ENCODE data around the gene FAIM2. TPM values are rescaled to one million over a fixed set of nuclear protein-coding genes. Genes with fewer than 3 reads are reported as not detected.
A peak's percentile ranks its signal among the peaks of the same experiment; 100 is the strongest.

FAIM2 gene
- total RNA-seq, 1 experiment from 2014 or later: 0.22 TPM

- H3K36me3 Mint-ChIP-seq: no peaks in the 10 kb centered on the region
- H3K27me3 Mint-ChIP-seq (ENCODE audit: low read depth): peaks cover 17% of the 10 kb centered on the region
- H3K4me1 Mint-ChIP-seq: peaks cover 35% of the 10 kb centered on the region
- DNase-seq (ENCODE audit: low spot score) (no peak), ATAC-seq (peak; percentile 33)
- ChIA-PET CTCF (interaction anchor here (1.3 to 2.2 kb wide), 6 partner anchors 10 to 57 kb away, joined by 3 to 28 read pairs (median 6); no protein-coding TSS in a partner anchor), POLR2A (interaction anchor here (0.7 kb wide), 1 partner anchor 44 kb away, joined by 4 read pairs; no protein-coding TSS in a partner anchor)
- H3K9me3 Mint-ChIP-seq: no peaks in the 10 kb centered on the region
- H3K27ac Mint-ChIP-seq: peak overlapping the region; percentile 42; the same call in 1 of the 2 replicates
- no peak overlapping the region for H3K4me3 Mint-ChIP-seq
- TF ChIP-seq ZNF121 (CRISPR knock-in tag; IDR thresholded peaks at IDR 0.05) (peak; percentile 71), ATF2 (CRISPR knock-in tag; IDR thresholded peaks at IDR 0.05; ENCODE audit: borderline replicate concordance, low read depth) (no peak)
Measured at GRCh38 chr12:49910331-49911212, 6.9 kb upstream of the FAIM2 start.

GRCh38 chr12:49909826-49910225, 6.1 kb upstream of the FAIM2 start:
- CTCF ChIA-PET: interaction anchor here (0.7 to 2.2 kb wide), 11 partner anchors 10 to 71 kb away, joined by 3 to 28 read pairs (median 4); partner anchors contain the start of gene BCDIN3D
- no peak overlapping the region for H3K27ac Mint-ChIP-seq
- TF ChIP-seq, protein P1, sequence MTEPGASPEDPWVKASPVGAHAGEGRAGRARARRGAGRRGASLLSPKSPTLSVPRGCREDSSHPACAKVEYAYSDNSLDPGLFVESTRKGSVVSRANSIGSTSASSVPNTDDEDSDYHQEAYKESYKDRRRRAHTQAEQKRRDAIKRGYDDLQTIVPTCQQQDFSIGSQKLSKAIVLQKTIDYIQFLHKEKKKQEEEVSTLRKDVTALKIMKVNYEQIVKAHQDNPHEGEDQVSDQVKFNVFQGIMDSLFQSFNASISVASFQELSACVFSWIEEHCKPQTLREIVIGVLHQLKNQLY (CRISPR knock-in tag; IDR thresholded peaks at IDR 0.05): no peak
- TF ChIP-seq SMAD4 (CRISPR knock-in tag; IDR thresholded peaks at IDR 0.05): no peak
- TF ChIP-seq, protein P2, sequence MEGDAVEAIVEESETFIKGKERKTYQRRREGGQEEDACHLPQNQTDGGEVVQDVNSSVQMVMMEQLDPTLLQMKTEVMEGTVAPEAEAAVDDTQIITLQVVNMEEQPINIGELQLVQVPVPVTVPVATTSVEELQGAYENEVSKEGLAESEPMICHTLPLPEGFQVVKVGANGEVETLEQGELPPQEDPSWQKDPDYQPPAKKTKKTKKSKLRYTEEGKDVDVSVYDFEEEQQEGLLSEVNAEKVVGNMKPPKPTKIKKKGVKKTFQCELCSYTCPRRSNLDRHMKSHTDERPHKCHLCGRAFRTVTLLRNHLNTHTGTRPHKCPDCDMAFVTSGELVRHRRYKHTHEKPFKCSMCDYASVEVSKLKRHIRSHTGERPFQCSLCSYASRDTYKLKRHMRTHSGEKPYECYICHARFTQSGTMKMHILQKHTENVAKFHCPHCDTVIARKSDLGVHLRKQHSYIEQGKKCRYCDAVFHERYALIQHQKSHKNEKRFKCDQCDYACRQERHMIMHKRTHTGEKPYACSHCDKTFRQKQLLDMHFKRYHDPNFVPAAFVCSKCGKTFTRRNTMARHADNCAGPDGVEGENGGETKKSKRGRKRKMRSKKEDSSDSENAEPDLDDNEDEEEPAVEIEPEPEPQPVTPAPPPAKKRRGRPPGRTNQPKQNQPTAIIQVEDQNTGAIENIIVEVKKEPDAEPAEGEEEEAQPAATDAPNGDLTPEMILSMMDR (IDR thresholded peaks at IDR 0.05): no peak
- TF ChIP-seq, protein P3, sequence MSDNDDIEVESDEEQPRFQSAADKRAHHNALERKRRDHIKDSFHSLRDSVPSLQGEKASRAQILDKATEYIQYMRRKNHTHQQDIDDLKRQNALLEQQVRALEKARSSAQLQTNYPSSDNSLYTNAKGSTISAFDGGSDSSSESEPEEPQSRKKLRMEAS (CRISPR knock-in tag; IDR thresholded peaks at IDR 0.05): peak; percentile 88
- no peak for TF ChIP-seq HMGA2 (CRISPR knock-in tag; IDR thresholded peaks at IDR 0.05)
- TF ChIP-seq ZNF232 (CRISPR knock-in tag; IDR thresholded peaks at IDR 0.05): no peak
- TF ChIP-seq NFE2L1 (CRISPR knock-in tag; IDR thresholded peaks at IDR 0.05): 0 out of 2 replicates have a peak, but pooled peaks have one; percentile 60
- TF ChIP-seq TEAD1 (CRISPR knock-in tag; IDR thresholded peaks at IDR 0.05): peak; percentile 61
- TF ChIP-seq, protein P4, sequence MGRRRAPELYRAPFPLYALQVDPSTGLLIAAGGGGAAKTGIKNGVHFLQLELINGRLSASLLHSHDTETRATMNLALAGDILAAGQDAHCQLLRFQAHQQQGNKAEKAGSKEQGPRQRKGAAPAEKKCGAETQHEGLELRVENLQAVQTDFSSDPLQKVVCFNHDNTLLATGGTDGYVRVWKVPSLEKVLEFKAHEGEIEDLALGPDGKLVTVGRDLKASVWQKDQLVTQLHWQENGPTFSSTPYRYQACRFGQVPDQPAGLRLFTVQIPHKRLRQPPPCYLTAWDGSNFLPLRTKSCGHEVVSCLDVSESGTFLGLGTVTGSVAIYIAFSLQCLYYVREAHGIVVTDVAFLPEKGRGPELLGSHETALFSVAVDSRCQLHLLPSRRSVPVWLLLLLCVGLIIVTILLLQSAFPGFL (CRISPR knock-in tag; IDR thresholded peaks at IDR 0.05; ENCODE audit: borderline replicate concordance): no peak
- no peak for TF ChIP-seq JUN (CRISPR knock-in tag; IDR thresholded peaks at IDR 0.05)
- peak; percentile 38; the same call in 1 of the 2 replicates for TF ChIP-seq SP1 (CRISPR knock-in tag; conservative IDR thresholded peaks at IDR 0.05)
- TF ChIP-seq ELF4 (CRISPR knock-in tag; IDR thresholded peaks at IDR 0.05; ENCODE audit: low read depth): no peak
- no peak for TF ChIP-seq USF1 (CRISPR knock-in tag; IDR thresholded peaks at IDR 0.05)
- TF ChIP-seq TCF7 (CRISPR knock-in tag; IDR thresholded peaks at IDR 0.05; ENCODE audit: low read depth): no peak
- TF ChIP-seq, protein P5, sequence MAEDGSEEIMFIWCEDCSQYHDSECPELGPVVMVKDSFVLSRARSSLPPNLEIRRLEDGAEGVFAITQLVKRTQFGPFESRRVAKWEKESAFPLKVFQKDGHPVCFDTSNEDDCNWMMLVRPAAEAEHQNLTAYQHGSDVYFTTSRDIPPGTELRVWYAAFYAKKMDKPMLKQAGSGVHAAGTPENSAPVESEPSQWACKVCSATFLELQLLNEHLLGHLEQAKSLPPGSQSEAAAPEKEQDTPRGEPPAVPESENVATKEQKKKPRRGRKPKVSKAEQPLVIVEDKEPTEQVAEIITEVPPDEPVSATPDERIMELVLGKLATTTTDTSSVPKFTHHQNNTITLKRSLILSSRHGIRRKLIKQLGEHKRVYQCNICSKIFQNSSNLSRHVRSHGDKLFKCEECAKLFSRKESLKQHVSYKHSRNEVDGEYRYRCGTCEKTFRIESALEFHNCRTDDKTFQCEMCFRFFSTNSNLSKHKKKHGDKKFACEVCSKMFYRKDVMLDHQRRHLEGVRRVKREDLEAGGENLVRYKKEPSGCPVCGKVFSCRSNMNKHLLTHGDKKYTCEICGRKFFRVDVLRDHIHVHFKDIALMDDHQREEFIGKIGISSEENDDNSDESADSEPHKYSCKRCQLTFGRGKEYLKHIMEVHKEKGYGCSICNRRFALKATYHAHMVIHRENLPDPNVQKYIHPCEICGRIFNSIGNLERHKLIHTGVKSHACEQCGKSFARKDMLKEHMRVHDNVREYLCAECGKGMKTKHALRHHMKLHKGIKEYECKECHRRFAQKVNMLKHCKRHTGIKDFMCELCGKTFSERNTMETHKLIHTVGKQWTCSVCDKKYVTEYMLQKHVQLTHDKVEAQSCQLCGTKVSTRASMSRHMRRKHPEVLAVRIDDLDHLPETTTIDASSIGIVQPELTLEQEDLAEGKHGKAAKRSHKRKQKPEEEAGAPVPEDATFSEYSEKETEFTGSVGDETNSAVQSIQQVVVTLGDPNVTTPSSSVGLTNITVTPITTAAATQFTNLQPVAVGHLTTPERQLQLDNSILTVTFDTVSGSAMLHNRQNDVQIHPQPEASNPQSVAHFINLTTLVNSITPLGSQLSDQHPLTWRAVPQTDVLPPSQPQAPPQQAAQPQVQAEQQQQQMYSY (CRISPR knock-in tag; IDR thresholded peaks at IDR 0.05): no peak
- no peak for TF ChIP-seq TEAD4 (CRISPR knock-in tag; IDR thresholded peaks at IDR 0.05)
- no peak for TF ChIP-seq ZNF671 (CRISPR knock-in tag; IDR thresholded peaks at IDR 0.05)
- no peak for TF ChIP-seq ZNF423 (CRISPR knock-in tag; IDR thresholded peaks at IDR 0.05)

More at GRCh38 chr12:49909826-49910225, 6.1 kb upstream of the FAIM2 start:
- Mint-ChIP-seq H3K27me3 (ENCODE audit: low read depth) (peaks cover 22% of the 10 kb centered on the region), H3K4me3 (no peak overlapping the region), H3K36me3 (no peaks in the 10 kb centered on the region), H3K4me1 (peaks cover 35% of the 10 kb centered on the region), H3K9me3 (no peaks in the 10 kb centered on the region)
- ATAC-seq: peak; percentile 78
- peak; percentile 54 for DNase-seq (ENCODE audit: low spot score)
- POLR2A ChIA-PET: interaction anchor here (0.7 kb wide), 1 partner anchor 43 kb away, joined by 4 read pairs; no protein-coding TSS in a partner anchor
